Osteoblast (primary cell): Measurements from ENCODE around the gene LOXL3. TPM values are rescaled to one million over a fixed set of nuclear protein-coding genes. Genes with fewer than 3 reads are reported as not detected.

ENCODE experiments used
- DNase-seq: peaks from one replicate; pipeline ENCODE4 v3.0.0; 2011; ENCODE audit warnings: low spot score, mixed read lengths; ENCODE audit not compliant: insufficient read length; ENCODE audit errors: missing footprints
- H2AFZ ChIP-seq: 2 replicates; pipeline ENCODE4 v1.6.0; 2011; ENCODE audit warnings: mild to moderate bottlenecking, low read length
- H3K27ac ChIP-seq: 2 replicates; pipeline ENCODE4 v1.5.1; 2011; ENCODE audit warnings: mild to moderate bottlenecking, low read depth, low read length, moderate library complexity
- H3K27me3 ChIP-seq: 2 replicates; pipeline ENCODE4 v1.6.0; 2012; ENCODE audit warnings: mild to moderate bottlenecking, control low read depth, inconsistent platforms, low read length, moderate library complexity; ENCODE audit not compliant: insufficient read depth
- H3K36me3 ChIP-seq: 2 replicates; pipeline ENCODE4 v1.5.1; 2011; ENCODE audit warnings: mild to moderate bottlenecking, low read length, control low read depth, moderate library complexity; ENCODE audit not compliant: insufficient read depth
- H3K4me1 ChIP-seq: 2 replicates; pipeline ENCODE4 v1.5.1; 2011; ENCODE audit warnings: mild to moderate bottlenecking, low read length, control low read depth, moderate library complexity; ENCODE audit not compliant: insufficient read depth
- H3K4me2 ChIP-seq: 2 replicates; pipeline ENCODE4 v1.6.0; 2011; ENCODE audit warnings: mild to moderate bottlenecking, low read length; ENCODE audit not compliant: insufficient read depth
- H3K4me3 ChIP-seq: fragments of 200-600 bp; sonication (generic); 3 replicates; pipeline ENCODE4 v1.5.1; 2012; ENCODE audit warnings: mild to moderate bottlenecking, low read length, inconsistent platforms; ENCODE audit not compliant: insufficient read depth
- H3K79me2 ChIP-seq: 2 replicates; pipeline ENCODE4 v1.6.0; 2012; ENCODE audit warnings: mild to moderate bottlenecking, low read length, control low read depth, inconsistent platforms; ENCODE audit not compliant: insufficient read depth
- H3K9me3 ChIP-seq: 2 replicates; pipeline ENCODE4 v1.5.1; 2011; ENCODE audit warnings: low read depth, low read length, control low read depth
- H4K20me1 ChIP-seq: 2 replicates; pipeline ENCODE4 v1.6.0; 2012; ENCODE audit warnings: mild to moderate bottlenecking, low read length, control low read depth; ENCODE audit not compliant: insufficient read depth
- total RNA-seq: library from RNA; depleted of rRNA; stranded (reverse); fragments of >200 nt; gene quantifications from 2 replicates; pipeline ENCODE4 v1.2.3, GENCODE V29; 2012
- TF ChIP-seq, protein P1 (sequence below): IDR thresholded peaks from 2 replicates; pipeline ENCODE4 v1.5.1; 2011; ENCODE audit warnings: mild to moderate bottlenecking, low read depth, low read length, moderate library complexity; ENCODE audit errors: extremely low read depth

Gene LOXL3
- 64.8 and 97.4 TPM in 2 replicates for total RNA-seq

DNA sequence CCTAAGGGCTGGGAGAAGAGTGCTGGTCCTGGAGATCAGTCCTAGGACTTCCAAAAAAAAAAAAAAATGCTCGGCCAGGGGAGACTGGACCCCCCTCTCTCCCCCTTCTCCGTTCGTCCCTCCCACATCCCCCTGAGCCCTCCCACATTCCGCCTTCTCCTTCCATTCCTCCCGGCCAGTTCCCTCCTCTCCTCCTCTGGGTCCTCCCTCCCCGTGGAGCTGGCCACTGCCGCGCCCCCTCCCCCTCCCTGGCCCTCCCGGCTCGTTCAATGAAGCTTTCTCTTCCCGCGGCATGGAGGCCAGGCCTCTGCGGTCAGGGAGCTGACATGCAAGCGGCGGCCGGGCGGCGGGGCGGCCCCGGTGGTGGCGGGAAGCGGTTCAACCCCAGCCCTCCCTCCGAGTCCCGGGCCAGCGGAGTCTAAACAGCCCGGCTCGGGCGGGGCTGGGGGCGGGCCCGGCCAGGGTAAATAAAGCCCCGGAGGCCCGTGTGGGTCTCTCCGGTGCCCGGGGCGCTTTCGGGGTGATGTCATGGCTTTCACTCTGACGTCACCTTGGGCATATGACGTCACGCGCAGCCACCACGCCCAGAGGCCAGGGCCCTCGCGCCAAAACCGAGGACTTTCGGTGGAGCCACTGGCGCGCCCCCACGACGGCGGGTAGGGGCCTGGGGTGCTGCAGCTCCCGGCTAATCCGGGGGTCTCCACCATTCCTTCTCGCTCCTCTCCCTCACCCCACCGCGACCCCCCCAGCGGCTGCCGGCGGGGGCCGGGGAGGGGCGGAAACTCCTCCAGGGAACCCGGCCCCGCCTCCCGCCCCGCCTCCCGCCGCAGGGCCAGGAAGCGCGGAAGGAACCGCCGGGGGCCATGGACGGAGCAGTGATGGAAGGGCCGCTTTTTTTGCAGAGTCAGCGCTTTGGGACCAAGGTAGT lies at the start of gene LOXL3, which contains the start of gene DOK1:
LOXL3 (minus strand) TSS at position 51 of the 928 bp plus-strand sequence. CDS start 1,308 bp downstream, outside the sequence.
DOK1 (plus strand) TSS at position 829 of the 928 bp plus-strand sequence; CDS start at position 864, 35 bp downstream.
- peaks cover 81% of the 10 kb centered on the region for H3K79me2 ChIP-seq

GRCh38 chr2:74602586-74603281 lies 49.0 kb upstream of the LOXL3 start:
- H4K20me1 ChIP-seq = no peaks in the 10 kb centered on the region
- H3K27me3 ChIP-seq = peaks cover 32% of the 10 kb centered on the region
- H2AFZ ChIP-seq = no peak overlapping the region
- no peak overlapping the region for H3K4me2 ChIP-seq
- no peak overlapping the region for H3K27ac ChIP-seq
- TF ChIP-seq, protein P1, sequence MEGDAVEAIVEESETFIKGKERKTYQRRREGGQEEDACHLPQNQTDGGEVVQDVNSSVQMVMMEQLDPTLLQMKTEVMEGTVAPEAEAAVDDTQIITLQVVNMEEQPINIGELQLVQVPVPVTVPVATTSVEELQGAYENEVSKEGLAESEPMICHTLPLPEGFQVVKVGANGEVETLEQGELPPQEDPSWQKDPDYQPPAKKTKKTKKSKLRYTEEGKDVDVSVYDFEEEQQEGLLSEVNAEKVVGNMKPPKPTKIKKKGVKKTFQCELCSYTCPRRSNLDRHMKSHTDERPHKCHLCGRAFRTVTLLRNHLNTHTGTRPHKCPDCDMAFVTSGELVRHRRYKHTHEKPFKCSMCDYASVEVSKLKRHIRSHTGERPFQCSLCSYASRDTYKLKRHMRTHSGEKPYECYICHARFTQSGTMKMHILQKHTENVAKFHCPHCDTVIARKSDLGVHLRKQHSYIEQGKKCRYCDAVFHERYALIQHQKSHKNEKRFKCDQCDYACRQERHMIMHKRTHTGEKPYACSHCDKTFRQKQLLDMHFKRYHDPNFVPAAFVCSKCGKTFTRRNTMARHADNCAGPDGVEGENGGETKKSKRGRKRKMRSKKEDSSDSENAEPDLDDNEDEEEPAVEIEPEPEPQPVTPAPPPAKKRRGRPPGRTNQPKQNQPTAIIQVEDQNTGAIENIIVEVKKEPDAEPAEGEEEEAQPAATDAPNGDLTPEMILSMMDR = no peak
- DNase-seq = peak; percentile 56
- no peaks in the 10 kb centered on the region for H3K36me3 ChIP-seq
- H3K4me1 ChIP-seq = peaks cover 6% of the 10 kb centered on the region
- H3K9me3 ChIP-seq = no peaks in the 10 kb centered on the region
- no peaks in the 10 kb centered on the region for H3K79me2 ChIP-seq
- no peak overlapping the region for H3K4me3 ChIP-seq

More for the DNA sequence above, at the start of gene LOXL3, which contains the start of gene DOK1:
- Histone ChIP-seq H3K27me3 (no peaks in the 10 kb centered on the region), H3K4me1 (peaks cover 73% of the 10 kb centered on the region), H2AFZ (peak within 1 kb of the TSS; percentile 82), H4K20me1 (peaks cover 3% of the 10 kb centered on the region), H3K4me2 (peak within 1 kb of the TSS; percentile 91), H3K36me3 (peaks cover 53% of the 10 kb centered on the region), H3K4me3 (peak within 1 kb of the TSS; percentile 93), H3K27ac (peak within 1 kb of the TSS; percentile 93), H3K9me3 (no peaks in the 10 kb centered on the region)
- peak; percentile 99 for DNase-seq
- TF ChIP-seq, protein P1 = no peak

GRCh38 chr2:74599676-74600075 lies 45.9 kb upstream of the LOXL3 start:
- Histone ChIP-seq H4K20me1 (no peaks in the 10 kb centered on the region), H2AFZ (no peak overlapping the region), H3K36me3 (no peaks in the 10 kb centered on the region), H3K79me2 (no peaks in the 10 kb centered on the region), H3K27ac (no peak overlapping the region), H3K4me2 (no peak overlapping the region), H3K27me3 (peaks cover 32% of the 10 kb centered on the region), H3K9me3 (no peaks in the 10 kb centered on the region), H3K4me3 (no peak overlapping the region), H3K4me1 (peaks cover 6% of the 10 kb centered on the region)
- TF ChIP-seq, protein P1 = no peak
- DNase-seq = no peak
